ENCODE measurements around the gene NCKAP1.

DNA sequence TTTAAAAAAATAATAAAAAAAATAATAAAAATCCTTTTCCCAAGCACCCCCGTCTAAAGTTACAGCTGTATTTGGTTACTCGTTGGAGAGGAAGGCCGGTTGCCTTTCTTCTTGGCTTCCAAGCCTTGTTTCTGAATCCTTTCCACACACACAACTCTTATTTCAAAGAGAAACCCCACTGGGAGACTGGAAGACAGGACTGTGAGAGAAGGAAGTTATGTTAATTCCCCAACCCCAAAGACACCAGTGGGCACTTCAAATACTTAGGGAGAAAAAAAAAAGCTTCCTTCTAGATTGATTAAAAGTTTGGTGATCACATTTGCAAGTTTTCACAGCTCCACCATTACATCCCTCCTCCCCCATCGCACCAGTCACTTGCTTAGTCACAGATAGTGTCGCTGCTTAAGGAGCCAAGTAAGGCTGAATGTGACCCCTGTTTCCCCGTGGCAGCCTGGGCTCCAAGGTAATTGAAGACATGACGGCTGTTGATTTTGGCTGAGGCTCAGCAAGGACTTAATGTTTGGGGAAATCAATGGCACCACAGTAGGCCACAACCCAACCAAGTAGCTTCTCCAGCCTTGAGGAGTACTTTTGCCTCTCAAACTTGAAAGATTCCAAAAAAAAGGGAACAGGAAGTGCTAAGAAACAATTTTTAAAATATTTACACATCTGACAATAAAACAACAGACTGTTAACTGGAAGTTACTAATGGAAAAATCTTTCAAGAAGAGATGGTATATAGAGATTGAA is 131.0 kb downstream of the NCKAP1 start:
- TF ChIP-seq, protein P1, sequence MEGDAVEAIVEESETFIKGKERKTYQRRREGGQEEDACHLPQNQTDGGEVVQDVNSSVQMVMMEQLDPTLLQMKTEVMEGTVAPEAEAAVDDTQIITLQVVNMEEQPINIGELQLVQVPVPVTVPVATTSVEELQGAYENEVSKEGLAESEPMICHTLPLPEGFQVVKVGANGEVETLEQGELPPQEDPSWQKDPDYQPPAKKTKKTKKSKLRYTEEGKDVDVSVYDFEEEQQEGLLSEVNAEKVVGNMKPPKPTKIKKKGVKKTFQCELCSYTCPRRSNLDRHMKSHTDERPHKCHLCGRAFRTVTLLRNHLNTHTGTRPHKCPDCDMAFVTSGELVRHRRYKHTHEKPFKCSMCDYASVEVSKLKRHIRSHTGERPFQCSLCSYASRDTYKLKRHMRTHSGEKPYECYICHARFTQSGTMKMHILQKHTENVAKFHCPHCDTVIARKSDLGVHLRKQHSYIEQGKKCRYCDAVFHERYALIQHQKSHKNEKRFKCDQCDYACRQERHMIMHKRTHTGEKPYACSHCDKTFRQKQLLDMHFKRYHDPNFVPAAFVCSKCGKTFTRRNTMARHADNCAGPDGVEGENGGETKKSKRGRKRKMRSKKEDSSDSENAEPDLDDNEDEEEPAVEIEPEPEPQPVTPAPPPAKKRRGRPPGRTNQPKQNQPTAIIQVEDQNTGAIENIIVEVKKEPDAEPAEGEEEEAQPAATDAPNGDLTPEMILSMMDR (conservative IDR thresholded peaks at IDR 0.05), result no peak
- TF ChIP-seq ZFX (IDR thresholded peaks at IDR 0.05), result no peak

All from C4-2B (cell line).